Neuronal stem cell (in vitro differentiated cells): Measurements from ENCODE around the gene SOWAHC.
A peak's percentile ranks its signal among the peaks of the same experiment; 100 is the strongest.

Experiments used
- DNase-seq: peaks from one replicate; pipeline ENCODE4 v3.0.0-alpha.2; 2013; ENCODE audit warnings: low spot score
- H2AFZ ChIP-seq: one replicate; pipeline ENCODE4 v1.6.1; 2013; ENCODE audit warnings: mild to moderate bottlenecking, low read length, inconsistent platforms
- H2AK5ac ChIP-seq: 2 replicates; pipeline ENCODE4 v1.6.1; 2013; ENCODE audit warnings: low read depth, mild to moderate bottlenecking, inconsistent platforms, low read length, moderate library complexity, mixed read lengths
- H2BK120ac ChIP-seq: 2 replicates; pipeline ENCODE4 v1.6.1; 2013; ENCODE audit warnings: low read depth, mild to moderate bottlenecking, inconsistent platforms, low read length, moderate library complexity, mixed read lengths
- H2BK12ac ChIP-seq: one replicate; pipeline ENCODE4 v1.6.1; 2013; ENCODE audit warnings: low read length, inconsistent platforms
- H2BK15ac ChIP-seq: 2 replicates; pipeline ENCODE4 v1.6.1; 2013; ENCODE audit warnings: mild to moderate bottlenecking, low read length, inconsistent platforms, mixed read lengths
- H2BK5ac ChIP-seq: one replicate; pipeline ENCODE4 v1.6.1; 2013; ENCODE audit warnings: inconsistent platforms, mild to moderate bottlenecking, low read length, moderate library complexity
- H3K14ac ChIP-seq: one replicate; pipeline ENCODE4 v1.6.1; 2013; ENCODE audit warnings: low read length, inconsistent platforms
- H3K18ac ChIP-seq: 2 replicates; pipeline ENCODE4 v1.6.1; 2013; ENCODE audit warnings: low read length, inconsistent platforms
- H3K23ac ChIP-seq: 2 replicates; pipeline ENCODE4 v1.6.1; 2013; ENCODE audit warnings: low read depth, mild to moderate bottlenecking, mixed read lengths, low read length, inconsistent platforms; ENCODE audit not compliant: poor library complexity
- H3K27ac ChIP-seq: replicated peaks from 3 replicates; pipeline ENCODE4 v1.5.1; 2013; ENCODE audit warnings: low read length, inconsistent platforms
- H3K27me3 ChIP-seq, 3 experiments: 2 replicates each; pipeline ENCODE4 v1.6.1; 2013; ENCODE audit warnings: low read length in 3 of 3, mild to moderate bottlenecking in 2 of 3, inconsistent platforms in 1 of 3, low read depth in 1 of 3, mixed read lengths in 1 of 3, moderate library complexity in 1 of 3; ENCODE audit not compliant: control insufficient read depth in 3 of 3, insufficient read depth in 3 of 3
- H3K36me3 ChIP-seq, 2 donors: replicated peaks in 1 of 2; 2 replicates each; pipeline ENCODE4 v1.6.1; 2013; ENCODE audit warnings: low read length in 2 of 2; ENCODE audit not compliant: control insufficient read depth in 2 of 2, insufficient read depth in 2 of 2
- H3K4ac ChIP-seq: 2 replicates; pipeline ENCODE4 v1.6.1; 2013; ENCODE audit warnings: inconsistent platforms, mild to moderate bottlenecking, low read length, moderate library complexity
- H3K4me1 ChIP-seq, 2 donors: 1 replicate in 1 of 2; 2 replicates in 1 of 2; pipeline ENCODE4 v1.6.1; 2013; ENCODE audit warnings: low read length in 2 of 2, low read depth in 1 of 2; ENCODE audit not compliant: control insufficient read depth in 2 of 2, insufficient read depth in 1 of 2
- H3K4me2 ChIP-seq: one replicate; pipeline ENCODE4 v1.6.1; 2013; ENCODE audit warnings: mild to moderate bottlenecking, low read length, inconsistent platforms; ENCODE audit not compliant: insufficient read depth, poor library complexity, severe bottlenecking
- H3K4me3 ChIP-seq, 2 donors: 2 replicates each; pipeline ENCODE4 v1.5.1; 2013; ENCODE audit warnings: low read length in 2 of 2, mild to moderate bottlenecking in 2 of 2, inconsistent platforms in 1 of 2, moderate library complexity in 1 of 2
- H3K79me1 ChIP-seq: one replicate; pipeline ENCODE4 v1.6.1; 2013; ENCODE audit warnings: low read depth, mild to moderate bottlenecking, inconsistent platforms, low read length, moderate library complexity
- H3K9ac ChIP-seq: one replicate; pipeline ENCODE4 v1.6.1; 2013; ENCODE audit warnings: mild to moderate bottlenecking, low read depth, low read length, inconsistent platforms; ENCODE audit not compliant: poor library complexity
- H3K9me3 ChIP-seq, 2 donors: replicated peaks in 1 of 2; 2 replicates each; pipeline versions ENCODE3 to v1.6.1; 2013; ENCODE audit warnings: low read length in 2 of 2, mild to moderate bottlenecking in 2 of 2, inconsistent platforms in 1 of 2, low read depth in 1 of 2, mixed read lengths in 1 of 2, moderate library complexity in 1 of 2; ENCODE audit not compliant: control insufficient read depth in 2 of 2, insufficient read depth in 1 of 2
- H4K8ac ChIP-seq: one replicate; pipeline ENCODE4 v1.6.1; 2013; ENCODE audit warnings: low read depth, mild to moderate bottlenecking, inconsistent platforms, low read length, moderate library complexity
- H4K91ac ChIP-seq: one replicate; pipeline ENCODE4 v1.6.1; 2013; ENCODE audit warnings: low read length, low read depth, mild to moderate bottlenecking, inconsistent platforms; ENCODE audit not compliant: poor library complexity
- WGBS, 2 donors: extraction: QIAGEN DNeasy Blood & Tissue Kit; methylation state at CpG; one replicate each; pipeline ENCODE4 v1.1.7; 2013; ENCODE audit warnings: missing lambda C conversion rate in 2 of 2, mixed read lengths in 1 of 2; ENCODE audit not compliant: insufficient read length in 2 of 2, insufficient replicate concordance in 1 of 2; ENCODE audit errors: extremely low coverage in 2 of 2; 5-methylcytosine and 5-hydroxymethylcytosine counted together

SOWAHC gene

GRCh38 chr2:109647636-109648035, 33.5 kb downstream of the SOWAHC start:
- no peak overlapping the region for H3K27ac ChIP-seq

GRCh38 chr2:109648041-109648527, 33.9 kb downstream of the SOWAHC start:
- no CpG with 5 or more reads among the region's 8 CpGs for WGBS, 2 donors
- no peak overlapping the region for H2BK5ac ChIP-seq
- H2BK15ac ChIP-seq, result no peak overlapping the region
- H3K9me3 ChIP-seq, result peaks cover 0 to 1% of the 10 kb centered on the region in 2 donors
- H3K4ac ChIP-seq, result no peak overlapping the region
- H3K14ac ChIP-seq, result no peak overlapping the region
- no peaks in the 10 kb centered on the region for H3K79me1 ChIP-seq
- no peaks in the 10 kb centered on the region for H3K27me3 ChIP-seq
- H2AK5ac ChIP-seq, result no peak overlapping the region
- H3K4me2 ChIP-seq, result no peak overlapping the region
- H3K23ac ChIP-seq, result no peak overlapping the region
- H4K91ac ChIP-seq, result no peak overlapping the region
- H2AFZ ChIP-seq, result peak overlapping the region; percentile 63
- H3K36me3 ChIP-seq, result no peaks in the 10 kb centered on the region
- H3K9ac ChIP-seq, result no peak overlapping the region
- DNase-seq, result no peak
- no peak overlapping the region for H2BK12ac ChIP-seq
- H4K8ac ChIP-seq, result no peak overlapping the region
- H3K4me3 ChIP-seq, result no peak overlapping the region
- H2BK120ac ChIP-seq, result no peak overlapping the region
- no peak overlapping the region for H3K27ac ChIP-seq
- peaks cover 15 to 16% of the 10 kb centered on the region in 2 donors for H3K4me1 ChIP-seq
- H3K18ac ChIP-seq, result peak overlapping the region; percentile 84

More at GRCh38 chr2:109647636-109648035, 33.5 kb downstream of the SOWAHC start:
- Histone ChIP-seq H2BK12ac (no peak overlapping the region), H3K9ac (no peak overlapping the region), H3K4me3 (no peak overlapping the region), H2AFZ (peak overlapping the region; percentile 63), H3K18ac (peak overlapping the region; percentile 84), H4K8ac (no peak overlapping the region), H2BK5ac (no peak overlapping the region), H2BK120ac (no peak overlapping the region), H3K27me3 (no peaks in the 10 kb centered on the region), H2BK15ac (no peak overlapping the region), H2AK5ac (no peak overlapping the region), H4K91ac (no peak overlapping the region), H3K4ac (no peak overlapping the region), H3K36me3 (no peaks in the 10 kb centered on the region), H3K79me1 (no peaks in the 10 kb centered on the region), H3K4me1 (peaks cover 15 to 16% of the 10 kb centered on the region in 2 donors), H3K14ac (no peak overlapping the region), H3K4me2 (no peak overlapping the region), H3K9me3 (peaks cover 0 to 1% of the 10 kb centered on the region in 2 donors), H3K23ac (no peak overlapping the region)
- DNase-seq, result no peak
- WGBS, 2 donors, result no CpG with 5 or more reads among the region's 7 CpGs

- Histone ChIP-seq H3K4me2 (no peak overlapping the region), H3K4ac (no peak overlapping the region), H4K91ac (no peak overlapping the region), H3K4me1 (peaks cover 6 to 10% of the 10 kb centered on the region in 2 donors), H2BK15ac (no peak overlapping the region), H2AFZ (no peak overlapping the region), H3K27me3 (no peaks in the 10 kb centered on the region), H3K36me3 (no peaks in the 10 kb centered on the region), H2AK5ac (no peak overlapping the region), H3K9ac (no peak overlapping the region), H4K8ac (no peak overlapping the region), H3K18ac (peak overlapping the region; percentile 27), H3K4me3 (no peak overlapping the region), H3K79me1 (no peaks in the 10 kb centered on the region), H2BK120ac (no peak overlapping the region), H3K9me3 (peaks cover 0 to 1% of the 10 kb centered on the region in 2 donors), H3K27ac (no peak overlapping the region), H2BK5ac (no peak overlapping the region), H2BK12ac (no peak overlapping the region), H3K14ac (no peak overlapping the region), H3K23ac (no peak overlapping the region)
- no CpG with 5 or more reads among the region's 14 CpGs for WGBS, 2 donors
- DNase-seq, result no peak
These were observed 35.9 kb downstream of the SOWAHC start for GRCh38 chr2:109649736-109650695.

GRCh38 chr2:109654326-109655050, 40.3 kb downstream of the SOWAHC start:
- no peak for DNase-seq
- no peak overlapping the region for H2BK15ac ChIP-seq
- no peak overlapping the region for H2BK12ac ChIP-seq
- no peak overlapping the region for H3K4me3 ChIP-seq
- no peak overlapping the region for H3K27ac ChIP-seq
- H3K9ac ChIP-seq, result no peak overlapping the region
- no peak overlapping the region for H4K91ac ChIP-seq
- no peak overlapping the region for H3K14ac ChIP-seq
- no peaks in the 10 kb centered on the region for H3K36me3 ChIP-seq
- H3K27me3 ChIP-seq, result no peaks in the 10 kb centered on the region
- no peak overlapping the region for H2AFZ ChIP-seq
- H2BK5ac ChIP-seq, result no peak overlapping the region
- no peak overlapping the region for H2AK5ac ChIP-seq
- H3K4ac ChIP-seq, result no peak overlapping the region
- H4K8ac ChIP-seq, result no peak overlapping the region
- no peaks in the 10 kb centered on the region for H3K79me1 ChIP-seq
- no peak overlapping the region for H3K23ac ChIP-seq
- H3K4me1 ChIP-seq, result peaks cover 3 to 4% of the 10 kb centered on the region in 2 donors
- no CpG with 5 or more reads among the region's 8 CpGs for WGBS, 2 donors
- H2BK120ac ChIP-seq, result no peak overlapping the region
- peaks cover 0 to 1% of the 10 kb centered on the region in 2 donors for H3K9me3 ChIP-seq
- no peak overlapping the region for H3K4me2 ChIP-seq
- H3K18ac ChIP-seq, result no peak overlapping the region
